OCI-LY1 (cell line): ENCODE results near the gene POU5F1.
"Not testable (repeated sequence)": the region's sequence is repeated elsewhere in the genome, so short reads cannot be mapped to it uniquely, and the experiment has no call there.

Experiments used
- H2AFZ ChIP-seq: fragments of 200-600 bp; sonication (generic), shearing (Covaris generic); 2 replicates; pipeline ENCODE4 v1.6.0; 2014; ENCODE audit warnings: antibody characterized with exemption, mild to moderate bottlenecking, low read length
- H3F3A ChIP-seq: fragments of 200-600 bp; sonication (generic), shearing (Covaris generic); 2 replicates; pipeline ENCODE4 v1.6.0; 2014; ENCODE audit warnings: mild to moderate bottlenecking, antibody characterized with exemption, low read length, moderate library complexity; ENCODE audit not compliant: insufficient read depth
- H3K27ac ChIP-seq: fragments of 200-600 bp; sonication (generic); 2 replicates; pipeline ENCODE4 v1.5.1; 2014; ENCODE audit warnings: low read length, mixed run types, mild to moderate bottlenecking, low read depth; ENCODE audit not compliant: poor library complexity, severe bottlenecking
- H3K27me3 ChIP-seq: fragments of 200-600 bp; sonication (generic); 2 replicates; pipeline ENCODE4 v1.6.0; 2014; ENCODE audit warnings: antibody characterized with exemption, mild to moderate bottlenecking, low read length, moderate library complexity; ENCODE audit not compliant: insufficient read depth
- H3K36me3 ChIP-seq: fragments of 200-600 bp; sonication (generic); 2 replicates; pipeline ENCODE4 v1.6.1; 2014; ENCODE audit warnings: mild to moderate bottlenecking, antibody characterized with exemption, low read length, moderate library complexity, mixed read lengths; ENCODE audit not compliant: insufficient read depth
- H3K4me1 ChIP-seq: fragments of 200-600 bp; sonication (generic); 2 replicates; pipeline ENCODE4 v1.5.1; 2014; ENCODE audit warnings: mild to moderate bottlenecking, low read length, moderate library complexity; ENCODE audit not compliant: insufficient read depth, severe bottlenecking
- H3K4me2 ChIP-seq: fragments of 200-600 bp; sonication (generic), shearing (Covaris generic); 2 replicates; pipeline ENCODE4 v1.6.1; 2014; ENCODE audit warnings: low read length
- H3K4me3 ChIP-seq: fragments of 200-600 bp; sonication (generic); 2 replicates; pipeline ENCODE4 v1.5.1; 2014; ENCODE audit warnings: low read length, low read depth, mild to moderate bottlenecking, mixed read lengths; ENCODE audit not compliant: poor library complexity, severe bottlenecking
- H3K79me2 ChIP-seq: fragments of 200-600 bp; shearing (Covaris generic); 2 replicates; pipeline ENCODE4 v1.6.1; 2016; ENCODE audit warnings: mixed run types, low read length, mixed read lengths; ENCODE audit not compliant: insufficient read depth
- H3K9ac ChIP-seq: fragments of 200-600 bp; sonication (generic), shearing (Covaris generic); 2 replicates; pipeline ENCODE4 v1.6.1; 2014; ENCODE audit warnings: mild to moderate bottlenecking, low read length, mixed read lengths
- H3K9me2 ChIP-seq: fragments of 200-600 bp; sonication (generic), shearing (Covaris generic); 2 replicates; pipeline ENCODE4 v1.6.1; 2014; ENCODE audit warnings: low read depth, mild to moderate bottlenecking, low read length, mixed read lengths
- H3K9me3 ChIP-seq: fragments of 200-600 bp; shearing (Covaris generic); 2 replicates; pipeline ENCODE4 v1.6.1; 2014; ENCODE audit warnings: low read length, mixed read lengths
- H4K20me1 ChIP-seq: fragments of 200-600 bp; sonication (generic), shearing (Covaris generic); 2 replicates; pipeline ENCODE4 v1.6.0; 2016; ENCODE audit warnings: mild to moderate bottlenecking, low read length; ENCODE audit not compliant: insufficient read depth
- EZH2 ChIP-seq: fragments of 200-600 bp; sonication (generic), shearing (Covaris generic); IDR thresholded peaks from 2 replicates; pipeline ENCODE4 v1.8.0; 2017; ENCODE audit warnings: borderline replicate concordance, mixed run types, mild to moderate bottlenecking, antibody characterized with exemption, low read length, moderate library complexity, mixed read lengths
- TF ChIP-seq, protein P1 (sequence below): fragments of 200-600 bp; sonication (generic), shearing (Covaris generic); IDR thresholded peaks from 2 replicates; pipeline ENCODE4 v1.5.1; 2017; ENCODE audit warnings: mild to moderate bottlenecking, antibody characterized with exemption, low read length, moderate library complexity, mixed read lengths

The POU5F1 gene

DNA sequence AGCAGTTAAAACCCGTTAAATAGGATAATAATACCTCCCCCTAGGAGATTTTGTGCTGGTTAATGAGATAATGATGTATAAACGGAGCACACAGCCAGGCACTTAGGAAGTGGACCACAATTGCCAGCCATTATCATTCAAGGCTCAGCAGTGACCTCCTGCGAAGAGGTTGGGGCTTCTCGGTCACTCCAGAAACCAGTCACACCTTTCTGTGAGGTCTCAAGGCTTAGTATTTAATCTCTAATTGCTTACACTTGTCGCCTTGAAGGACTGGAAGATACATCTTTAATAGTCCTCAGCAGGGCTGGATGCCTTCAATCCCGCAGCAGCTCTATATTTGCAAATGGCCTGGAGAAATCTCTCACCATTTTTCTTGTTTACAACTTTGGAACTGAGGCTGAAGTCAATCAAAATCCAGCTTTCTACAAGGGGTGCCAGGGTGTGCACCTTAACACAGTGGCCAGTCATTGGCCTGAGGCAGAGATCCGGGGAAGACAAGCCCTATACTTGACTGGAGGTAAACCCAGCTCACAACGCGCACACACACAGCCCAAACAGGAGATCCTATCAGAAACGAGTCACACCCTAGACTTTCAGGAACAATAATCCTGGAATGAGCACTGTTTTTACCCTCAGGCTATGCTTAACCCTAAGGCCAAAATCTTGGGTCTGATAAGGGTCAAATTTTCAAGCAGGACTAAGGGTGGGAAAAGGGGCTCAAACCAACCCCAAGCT is 1.2 kb downstream of the POU5F1 start:
- Histone ChIP-seq H3K9ac (no peak overlapping the region), H3K36me3 (no peaks in the 10 kb centered on the region), H2AFZ (no peak overlapping the region), H3K4me1 (peaks cover 16% of the 10 kb centered on the region), H3K4me2 (no peak overlapping the region), H3K4me3 (no peak overlapping the region), H4K20me1 (no peaks in the 10 kb centered on the region), H3K9me2 (no peaks in the 10 kb centered on the region), H3F3A (no peaks in the 10 kb centered on the region), H3K79me2 (no peaks in the 10 kb centered on the region), H3K27ac (no peak overlapping the region), H3K9me3 (no peaks in the 10 kb centered on the region), H3K27me3 (no peaks in the 10 kb centered on the region)
- no peak for TF ChIP-seq EZH2
- TF ChIP-seq, protein P1, sequence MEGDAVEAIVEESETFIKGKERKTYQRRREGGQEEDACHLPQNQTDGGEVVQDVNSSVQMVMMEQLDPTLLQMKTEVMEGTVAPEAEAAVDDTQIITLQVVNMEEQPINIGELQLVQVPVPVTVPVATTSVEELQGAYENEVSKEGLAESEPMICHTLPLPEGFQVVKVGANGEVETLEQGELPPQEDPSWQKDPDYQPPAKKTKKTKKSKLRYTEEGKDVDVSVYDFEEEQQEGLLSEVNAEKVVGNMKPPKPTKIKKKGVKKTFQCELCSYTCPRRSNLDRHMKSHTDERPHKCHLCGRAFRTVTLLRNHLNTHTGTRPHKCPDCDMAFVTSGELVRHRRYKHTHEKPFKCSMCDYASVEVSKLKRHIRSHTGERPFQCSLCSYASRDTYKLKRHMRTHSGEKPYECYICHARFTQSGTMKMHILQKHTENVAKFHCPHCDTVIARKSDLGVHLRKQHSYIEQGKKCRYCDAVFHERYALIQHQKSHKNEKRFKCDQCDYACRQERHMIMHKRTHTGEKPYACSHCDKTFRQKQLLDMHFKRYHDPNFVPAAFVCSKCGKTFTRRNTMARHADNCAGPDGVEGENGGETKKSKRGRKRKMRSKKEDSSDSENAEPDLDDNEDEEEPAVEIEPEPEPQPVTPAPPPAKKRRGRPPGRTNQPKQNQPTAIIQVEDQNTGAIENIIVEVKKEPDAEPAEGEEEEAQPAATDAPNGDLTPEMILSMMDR, result no peak

DNA sequence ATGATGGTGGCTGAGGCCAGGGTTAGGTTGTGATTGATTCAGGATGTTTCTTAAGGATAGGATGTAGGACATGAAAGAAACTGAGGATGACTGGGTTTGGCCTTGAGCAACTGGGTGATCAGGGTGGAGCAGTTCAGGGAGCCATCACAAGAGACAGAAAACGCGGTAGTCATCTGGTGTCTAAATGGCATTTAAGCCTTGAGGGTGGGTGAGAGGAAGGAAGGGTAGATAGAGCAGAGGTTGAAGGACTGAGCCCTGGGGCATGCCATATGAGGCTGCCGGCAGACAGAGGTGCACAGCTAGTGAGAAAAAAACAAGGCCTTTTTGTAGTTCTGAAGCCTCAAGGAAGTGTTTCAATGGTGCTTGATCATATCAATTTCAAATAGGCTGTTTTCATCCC is 1.9 kb downstream of the POU5F1 start:
- TF ChIP-seq EZH2, result no peak
- no peaks in the 10 kb centered on the region for H3F3A ChIP-seq
- H4K20me1 ChIP-seq, result no peaks in the 10 kb centered on the region
- no peak overlapping the region for H3K4me2 ChIP-seq
- no peak overlapping the region for H3K4me3 ChIP-seq
- no peaks in the 10 kb centered on the region for H3K27me3 ChIP-seq
- H3K9me3 ChIP-seq, result no peaks in the 10 kb centered on the region
- H3K79me2 ChIP-seq, result no peaks in the 10 kb centered on the region
- H3K27ac ChIP-seq, result no peak overlapping the region
- no peaks in the 10 kb centered on the region for H3K9me2 ChIP-seq
- H3K9ac ChIP-seq, result no peak overlapping the region
- H2AFZ ChIP-seq, result no peak overlapping the region
- H3K36me3 ChIP-seq, result peaks cover 5% of the 10 kb centered on the region; the same call in 1 of the 2 replicates
- H3K4me1 ChIP-seq, result peaks cover 23% of the 10 kb centered on the region

DNA sequence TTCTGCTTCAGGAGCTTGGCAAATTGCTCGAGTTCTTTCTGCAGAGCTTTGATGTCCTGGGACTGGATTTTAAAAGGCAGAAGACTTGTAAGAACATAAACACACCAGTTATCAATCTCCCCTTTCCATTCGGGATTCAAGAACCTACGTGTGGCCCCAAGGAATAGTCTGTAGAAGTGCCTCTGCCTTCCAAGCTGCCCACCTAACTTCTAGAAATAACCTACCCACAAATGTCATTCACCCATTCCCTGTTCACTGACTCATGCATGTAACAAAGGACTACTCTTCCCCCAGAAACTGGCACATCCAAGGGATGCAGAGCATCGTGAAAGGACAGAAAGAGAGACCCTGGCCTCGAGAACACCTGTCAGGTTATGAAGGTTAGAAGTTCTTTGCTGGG is 4.5 kb downstream of the POU5F1 start:
- Histone ChIP-seq H3K79me2 (no peaks in the 10 kb centered on the region), H3K27me3 (no peaks in the 10 kb centered on the region), H4K20me1 (no peaks in the 10 kb centered on the region), H3F3A (no peaks in the 10 kb centered on the region), H3K9ac (no peak overlapping the region), H3K9me2 (no peaks in the 10 kb centered on the region), H3K36me3 (peaks cover 31% of the 10 kb centered on the region), H3K4me3 (no peak overlapping the region), H3K4me2 (no peak overlapping the region), H3K4me1 (peaks cover 49% of the 10 kb centered on the region), H3K9me3 (no peaks in the 10 kb centered on the region), H3K27ac (no peak overlapping the region), H2AFZ (no peak overlapping the region)
- no peak for TF ChIP-seq EZH2

DNA sequence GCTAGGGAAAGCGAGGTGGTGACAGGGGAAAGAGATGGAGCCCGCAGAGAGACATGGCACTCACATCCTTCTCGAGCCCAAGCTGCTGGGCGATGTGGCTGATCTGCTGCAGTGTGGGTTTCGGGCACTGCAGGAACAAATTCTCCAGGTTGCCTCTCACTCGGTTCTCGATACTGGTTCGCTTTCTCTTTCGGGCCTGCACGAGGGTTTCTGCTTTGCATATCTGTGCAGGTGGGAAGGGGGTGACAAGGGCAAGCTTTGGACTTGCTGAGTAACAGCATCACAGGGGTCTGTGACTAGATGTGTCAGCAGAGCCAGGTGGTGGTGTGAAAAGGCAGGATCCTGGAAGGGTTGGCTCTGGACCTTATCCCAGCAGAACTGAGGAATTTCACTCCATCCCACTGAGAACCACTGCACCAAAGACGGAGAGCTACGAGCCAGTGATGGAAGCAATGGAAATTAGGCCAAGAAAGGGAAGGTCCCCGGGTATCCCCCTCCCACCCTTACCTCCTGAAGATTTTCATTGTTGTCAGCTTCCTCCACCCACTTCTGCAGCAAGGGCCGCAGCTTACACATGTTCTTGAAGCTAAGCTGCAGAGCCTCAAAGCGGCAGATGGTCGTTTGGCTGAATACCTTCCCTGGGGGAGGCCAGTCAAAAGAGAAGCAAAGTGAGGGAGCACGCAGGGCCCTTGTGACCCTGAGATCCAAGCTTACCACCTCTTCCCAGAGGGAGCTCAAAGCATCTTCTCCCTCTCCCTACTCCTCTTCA is 5.2 kb downstream of the POU5F1 start:
- H3K27me3 ChIP-seq, H4K20me1 ChIP-seq, H3K9ac ChIP-seq, H3K9me2 ChIP-seq, H3K79me2 ChIP-seq, H2AFZ ChIP-seq, H3F3A ChIP-seq, H3K9me3 ChIP-seq: not testable (repeated sequence)
- peak overlapping the region; percentile 75 for H3K27ac ChIP-seq
- peak overlapping the region; percentile 60; the same call in 1 of the 2 replicates for H3K4me2 ChIP-seq
- H3K36me3 ChIP-seq, result peaks cover 31% of the 10 kb centered on the region
- peak overlapping the region; percentile 27 for H3K4me3 ChIP-seq
- H3K4me1 ChIP-seq, result peaks cover 57% of the 10 kb centered on the region

DNA sequence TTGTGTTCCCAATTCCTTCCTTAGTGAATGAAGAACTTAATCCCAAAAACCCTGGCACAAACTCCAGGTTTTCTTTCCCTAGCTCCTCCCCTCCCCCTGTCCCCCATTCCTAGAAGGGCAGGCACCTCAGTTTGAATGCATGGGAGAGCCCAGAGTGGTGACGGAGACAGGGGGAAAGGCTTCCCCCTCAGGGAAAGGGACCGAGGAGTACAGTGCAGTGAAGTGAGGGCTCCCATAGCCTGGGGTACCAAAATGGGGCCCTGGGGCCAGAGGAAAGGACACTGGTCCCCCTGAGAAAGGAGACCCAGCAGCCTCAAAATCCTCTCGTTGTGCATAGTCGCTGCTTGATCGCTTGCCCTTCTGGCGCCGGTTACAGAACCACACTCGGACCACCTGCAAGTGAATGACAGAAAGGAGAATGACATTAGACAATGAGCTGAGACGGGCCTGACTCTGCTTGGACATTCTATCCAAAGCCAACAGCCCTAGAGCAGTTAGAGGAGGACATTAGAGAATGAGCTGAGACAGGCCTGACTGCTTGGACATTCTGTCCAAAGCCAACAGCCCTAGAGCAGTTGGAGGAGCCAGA is 5.9 kb downstream of the POU5F1 start:
- Histone ChIP-seq H3K27ac (peak overlapping the region; percentile 75), H3K4me3 (peak overlapping the region; percentile 27), H3K4me1 (peaks cover 63% of the 10 kb centered on the region), H3K4me2 (peak overlapping the region; percentile 60; the same call in 1 of the 2 replicates), H3K36me3 (peaks cover 34% of the 10 kb centered on the region)
- H3K79me2 ChIP-seq, H2AFZ ChIP-seq, H3K9ac ChIP-seq, H3K9me2 ChIP-seq, H3F3A ChIP-seq, H3K9me3 ChIP-seq, H4K20me1 ChIP-seq, H3K27me3 ChIP-seq: not testable (repeated sequence)
